GM19463 (cell line): ENCODE data around the gene H2BW2.
"Not testable (repeated sequence)": the region's sequence is repeated elsewhere in the genome, so short reads cannot be mapped to it uniquely, and the experiment has no call there.

ENCODE experiments used
- ATAC-seq: cut with Tn5 transposase; IDR thresholded peaks from one replicate; pipeline ENCODE4 v1.9.1; 2021; ENCODE audit warnings: mild to moderate bottlenecking, moderate library complexity; ENCODE audit not compliant: unreplicated experiment

The H2BW2 gene

GRCh38 chrX:104039689-104040505 lies at the start of gene H2BW2:
TSS of gene H2BW2 (plus strand) at chrX:104039956. CDS start at chrX:104039995, 39 bp downstream.
- no peak for ATAC-seq

- ATAC-seq, result peak; percentile 79
Observed at GRCh38 chrX:103999234-103999633, 40.5 kb upstream of the H2BW2 start.

DNA sequence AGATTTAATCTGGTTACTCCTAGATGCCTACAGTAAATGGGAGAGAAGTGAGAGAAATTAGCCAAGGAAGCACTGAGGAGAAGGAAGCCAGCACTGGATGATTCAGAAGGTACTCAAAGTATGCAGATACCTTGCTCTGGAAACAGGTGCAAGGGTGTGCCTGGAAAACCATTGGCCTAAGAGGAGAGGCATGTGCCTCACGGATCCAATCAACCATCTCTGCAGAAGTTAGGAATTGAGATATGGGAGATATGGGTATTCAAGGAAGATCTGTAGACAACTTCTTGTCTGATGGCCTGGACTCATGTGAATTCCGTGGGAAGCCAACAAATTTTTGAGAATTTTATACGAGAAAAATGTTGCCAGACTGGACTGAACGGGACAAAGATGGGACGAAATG lies 30.9 kb upstream of the H2BW2 start:
- ATAC-seq, result no peak

GRCh38 chrX:104013158-104013557 lies 26.6 kb upstream of the H2BW2 start:
- no peak for ATAC-seq

DNA sequence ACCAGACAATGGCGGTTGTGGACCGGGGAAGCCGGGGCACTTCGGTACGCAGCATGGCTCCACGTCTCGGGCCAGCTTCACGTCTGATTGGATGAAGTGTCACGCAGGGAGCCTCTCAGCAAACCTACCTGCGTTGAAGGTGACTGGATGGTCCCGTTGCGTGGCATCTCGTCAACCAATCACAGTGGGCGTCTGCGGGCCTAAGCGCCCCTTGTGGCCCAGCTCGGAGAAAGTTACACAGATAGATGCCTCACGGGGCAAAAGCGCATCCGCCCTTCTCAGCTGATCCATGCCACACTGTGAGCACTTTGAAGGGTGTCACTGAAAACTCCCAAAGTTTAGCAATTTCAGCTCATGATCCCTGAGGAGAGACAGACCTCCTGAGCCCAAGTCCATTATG lies 26.1 kb upstream of the H2BW2 start, which contains the start of gene H2BW1:
Gene H2BW1, minus strand, starts transcription at position 103 of the 400 bp plus-strand sequence. CDS start 132 bp downstream, outside the sequence.
- ATAC-seq, result no peak

DNA sequence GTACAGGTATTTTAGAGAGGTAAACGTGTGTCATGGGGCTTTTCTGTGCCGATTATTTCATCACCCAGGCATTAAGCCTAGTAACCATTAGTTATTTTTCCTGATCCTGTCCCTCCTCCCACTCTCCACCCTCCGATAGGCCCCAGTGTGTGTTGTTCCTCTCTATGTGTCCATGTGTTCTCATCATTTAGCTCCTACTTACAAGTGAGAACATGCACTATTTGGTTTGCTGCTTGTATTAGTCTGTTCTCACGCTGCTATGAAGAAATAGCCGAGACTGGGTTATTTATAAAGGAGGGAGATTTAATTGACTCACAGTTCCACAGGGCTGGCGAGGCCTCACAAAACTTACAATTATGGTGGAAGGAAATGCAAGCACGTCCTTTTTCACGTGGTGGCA lies 24.2 kb upstream of the H2BW2 start:
- ATAC-seq, result not testable (repeated sequence)

- no peak for ATAC-seq
Observed at GRCh38 chrX:104018126-104018525, 21.6 kb upstream of the H2BW2 start.

GRCh38 chrX:104041003-104041402 lies 1.2 kb downstream of the H2BW2 start:
- no peak for ATAC-seq

DNA sequence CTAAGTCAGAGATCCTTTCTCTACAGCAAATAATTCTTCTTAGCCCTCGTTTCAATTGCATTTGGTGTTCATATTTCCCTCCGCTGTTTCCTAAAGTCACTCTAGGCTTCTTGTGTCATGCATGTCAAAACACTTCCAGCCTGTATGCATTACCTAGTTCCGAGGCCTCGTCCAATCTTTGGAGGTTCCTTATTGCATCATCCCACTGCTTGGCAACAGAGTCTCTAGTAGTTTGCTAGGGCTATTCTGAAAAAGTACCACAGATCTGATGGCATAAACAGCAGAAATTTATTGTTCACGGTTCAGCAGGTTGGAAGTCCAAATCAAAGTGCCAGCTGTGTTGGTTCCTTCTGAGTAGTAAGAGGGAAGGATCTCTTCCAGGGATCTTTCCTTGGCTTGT lies 5.9 kb downstream of the H2BW2 start:
- no peak for ATAC-seq

DNA sequence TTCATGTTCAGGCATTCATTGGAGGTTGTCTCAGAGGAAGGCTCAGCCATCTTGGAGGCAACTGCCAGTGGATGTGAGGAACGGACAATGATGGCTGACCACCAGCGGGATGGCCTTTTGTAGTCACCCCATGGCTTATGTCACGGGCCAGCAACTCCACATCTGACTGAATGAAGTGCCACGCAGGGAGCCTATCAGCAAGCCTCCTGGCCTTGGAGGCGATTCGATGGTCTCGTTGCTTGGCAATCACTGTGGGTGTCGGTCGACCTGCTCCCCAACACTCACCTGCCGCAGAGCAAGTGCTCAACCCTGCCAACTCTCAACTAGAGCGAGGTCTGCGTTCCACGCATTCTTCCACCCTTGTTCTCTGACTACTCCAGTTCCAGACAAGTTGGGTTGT lies 7.4 kb downstream of the H2BW2 start:
- no peak for ATAC-seq

DNA sequence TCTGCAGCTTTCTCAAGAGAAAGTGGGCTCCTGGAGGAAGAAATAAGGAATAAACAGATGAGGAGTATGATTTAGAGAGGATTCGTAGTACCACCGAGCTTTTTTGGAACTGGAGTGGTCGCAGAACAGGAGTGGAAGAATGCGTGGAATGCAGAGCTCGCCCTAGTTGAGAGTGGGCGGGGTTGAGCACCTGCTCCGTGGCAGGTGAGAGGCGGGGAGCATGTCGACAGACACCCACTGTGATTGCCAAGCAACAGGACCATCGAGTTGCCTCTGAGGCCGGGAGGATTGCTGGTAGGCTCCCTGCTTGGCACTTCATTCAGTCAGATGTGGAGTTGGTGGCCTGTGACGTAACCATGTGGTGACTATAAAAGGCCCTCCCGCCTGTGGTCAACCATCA lies 15.2 kb downstream of the H2BW2 start:
- not testable (repeated sequence) for ATAC-seq

DNA sequence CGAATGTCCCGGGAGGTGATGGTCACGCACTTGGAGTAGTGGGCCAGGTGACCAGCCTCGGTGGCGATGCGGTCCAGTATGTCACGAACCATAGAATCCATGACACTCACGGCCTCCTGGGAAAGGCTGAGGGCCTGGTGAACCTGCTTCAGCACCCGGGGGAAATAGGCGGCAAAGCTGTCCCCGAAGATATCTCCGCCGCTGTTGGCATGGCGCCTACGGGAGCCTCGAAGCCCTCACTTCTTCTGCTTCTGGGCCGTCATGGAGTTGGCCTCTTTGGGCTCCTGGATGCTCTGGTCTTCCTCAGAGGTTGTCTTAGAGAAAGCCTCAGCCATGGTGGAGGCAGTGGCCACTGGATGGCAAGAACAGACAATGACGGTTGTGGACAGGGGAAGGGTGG lies 22.9 kb downstream of the H2BW2 start:
- ATAC-seq, result not testable (repeated sequence)

- peak; percentile 97 for ATAC-seq
Observed at GRCh38 chrX:104075778-104076445, 36.2 kb downstream of the H2BW2 start, which contains the start of gene TMSB15C. TSS of gene TMSB15C (minus strand) at chrX:104076236.

DNA sequence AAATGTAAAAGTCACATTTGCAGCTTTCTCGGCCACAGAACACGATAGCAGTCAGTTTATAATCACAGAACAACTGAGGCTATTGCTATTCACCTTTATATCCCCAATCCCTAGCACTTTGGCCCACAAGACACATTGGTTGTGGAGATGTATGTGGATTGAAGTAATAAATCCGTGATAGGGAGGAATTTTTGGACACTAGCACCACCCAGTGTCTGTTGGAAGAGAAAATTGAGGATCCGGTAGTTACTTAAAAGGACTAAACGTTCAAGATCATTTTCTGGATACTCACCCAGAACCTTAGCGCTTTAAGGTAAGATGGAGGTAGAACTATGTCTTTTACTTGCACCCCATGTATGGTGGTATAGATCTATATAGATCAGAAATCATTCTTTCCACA lies 38.1 kb downstream of the H2BW2 start:
- ATAC-seq, result not testable (repeated sequence)

- no peak for ATAC-seq
Observed at GRCh38 chrX:104084063-104084462, 44.3 kb downstream of the H2BW2 start.

DNA sequence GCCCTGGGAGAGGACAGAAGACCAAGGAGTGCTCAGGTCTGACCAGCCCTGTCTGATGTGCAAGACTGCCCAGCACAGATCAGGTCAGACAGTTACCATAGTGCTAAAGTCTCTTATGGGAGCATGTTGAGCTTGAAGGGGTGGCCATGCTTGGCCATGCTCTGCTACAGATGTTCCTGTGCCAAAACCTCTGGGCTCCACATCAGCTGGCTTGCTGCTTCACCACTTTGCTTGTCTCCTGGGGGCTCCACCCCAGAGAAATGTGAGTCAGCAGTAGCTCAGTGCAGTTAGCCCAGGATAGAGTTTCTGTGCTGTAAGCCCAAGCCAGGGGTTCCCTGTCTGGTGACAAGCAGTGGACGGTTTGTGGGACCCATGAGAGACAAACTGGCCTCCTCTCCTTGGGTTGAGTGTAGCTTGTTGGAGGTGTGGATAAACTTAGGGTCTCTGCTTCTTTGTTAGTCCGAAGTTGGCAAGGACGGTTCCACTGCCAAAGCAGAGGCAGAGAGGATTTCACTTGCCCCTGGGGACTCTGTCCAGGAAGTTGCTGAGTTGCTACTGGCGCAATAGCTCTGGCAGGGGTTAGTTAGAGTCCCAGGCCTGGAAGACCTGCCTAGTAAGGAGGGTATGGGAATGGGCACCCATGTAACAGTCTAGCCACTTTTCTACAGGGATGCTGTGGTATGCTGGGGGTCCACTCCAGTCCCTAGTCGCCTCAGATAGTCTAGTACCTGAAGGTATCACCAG lies 45.0 kb downstream of the H2BW2 start:
- ATAC-seq, result no peak

- no peak for ATAC-seq
Observed at GRCh38 chrX:104085477-104085876, 45.7 kb downstream of the H2BW2 start.

GRCh38 chrX:104085919-104086318 lies 46.2 kb downstream of the H2BW2 start:
- no peak for ATAC-seq
